Panc1 (cell line): ENCODE measurements around the gene ZNF474.

Experiments used
- POLR2AphosphoS5 ChIP-seq: IDR thresholded peaks from 2 replicates; pipeline ENCODE4 v1.6.1; 2012; ENCODE audit warnings: mild to moderate bottlenecking, low read depth, low read length, moderate library complexity
- TF ChIP-seq, protein P1 (sequence below): fragments of 450-650 bp; IDR thresholded peaks from 2 replicates; pipeline ENCODE4 v1.5.1; 2017; ENCODE audit warnings: mild to moderate bottlenecking

- TF ChIP-seq POLR2AphosphoS5 = no peak
- TF ChIP-seq, protein P1, sequence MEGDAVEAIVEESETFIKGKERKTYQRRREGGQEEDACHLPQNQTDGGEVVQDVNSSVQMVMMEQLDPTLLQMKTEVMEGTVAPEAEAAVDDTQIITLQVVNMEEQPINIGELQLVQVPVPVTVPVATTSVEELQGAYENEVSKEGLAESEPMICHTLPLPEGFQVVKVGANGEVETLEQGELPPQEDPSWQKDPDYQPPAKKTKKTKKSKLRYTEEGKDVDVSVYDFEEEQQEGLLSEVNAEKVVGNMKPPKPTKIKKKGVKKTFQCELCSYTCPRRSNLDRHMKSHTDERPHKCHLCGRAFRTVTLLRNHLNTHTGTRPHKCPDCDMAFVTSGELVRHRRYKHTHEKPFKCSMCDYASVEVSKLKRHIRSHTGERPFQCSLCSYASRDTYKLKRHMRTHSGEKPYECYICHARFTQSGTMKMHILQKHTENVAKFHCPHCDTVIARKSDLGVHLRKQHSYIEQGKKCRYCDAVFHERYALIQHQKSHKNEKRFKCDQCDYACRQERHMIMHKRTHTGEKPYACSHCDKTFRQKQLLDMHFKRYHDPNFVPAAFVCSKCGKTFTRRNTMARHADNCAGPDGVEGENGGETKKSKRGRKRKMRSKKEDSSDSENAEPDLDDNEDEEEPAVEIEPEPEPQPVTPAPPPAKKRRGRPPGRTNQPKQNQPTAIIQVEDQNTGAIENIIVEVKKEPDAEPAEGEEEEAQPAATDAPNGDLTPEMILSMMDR = no peak
These were observed 45.7 kb downstream of the ZNF474 start for GRCh38 chr5:122175091-122175490.
